HT-29 (cell line): ENCODE measurements around the gene CCDC60. TPM values are rescaled to one million over a fixed set of nuclear protein-coding genes. Genes with fewer than 3 reads are reported as not detected.

Experiments
- DNase-seq: peaks from one replicate; pipeline ENCODE4 v3.0.0-alpha.2; 2015; ENCODE audit warnings: low spot score
- total RNA-seq: library from RNA; depleted of rRNA; stranded (reverse); fragments of >200 nt; shearing (Covaris generic); gene quantifications from 2 replicates; pipeline ENCODE4 v1.2.3, GENCODE V29; 2014; rRNA removed

The CCDC60 gene
- total RNA-seq, 1 experiment from 2014 or later: not detected

GRCh38 chr12:119512772-119513497 is 178.4 kb downstream of the CCDC60 start:
- DNase-seq: peak; percentile 38

GRCh38 chr12:119528241-119528640 is 193.7 kb downstream of the CCDC60 start:
- DNase-seq: peak; percentile 38

- no peak for DNase-seq
These were observed 205.9 kb downstream of the CCDC60 start for GRCh38 chr12:119540476-119540875.

- peak; percentile 83 for DNase-seq
These were observed 210.5 kb downstream of the CCDC60 start for GRCh38 chr12:119544765-119545625.

- DNase-seq: peak; percentile 57
These were observed 211.8 kb downstream of the CCDC60 start for GRCh38 chr12:119546340-119546739.

GRCh38 chr12:119547001-119547400 is 212.5 kb downstream of the CCDC60 start:
- no peak for DNase-seq

- no peak for DNase-seq
These were observed 222.3 kb downstream of the CCDC60 start for GRCh38 chr12:119556854-119557253.

- DNase-seq: peak; percentile 35
These were observed 230.9 kb downstream of the CCDC60 start for GRCh38 chr12:119565404-119565803.

- DNase-seq: no peak
These were observed 236.2 kb downstream of the CCDC60 start for GRCh38 chr12:119570771-119571170.

GRCh38 chr12:119573086-119573485 is 238.6 kb downstream of the CCDC60 start:
- no peak for DNase-seq

- DNase-seq: no peak
These were observed 239.7 kb downstream of the CCDC60 start for GRCh38 chr12:119574255-119574654.

GRCh38 chr12:119576118-119576810 is 241.7 kb downstream of the CCDC60 start:
- DNase-seq: no peak

GRCh38 chr12:119576915-119577314 is 242.4 kb downstream of the CCDC60 start:
- no peak for DNase-seq

- peak; percentile 16 for DNase-seq
These were observed 243.6 kb downstream of the CCDC60 start for GRCh38 chr12:119578112-119578511.

GRCh38 chr12:119589097-119589496 is 254.6 kb downstream of the CCDC60 start:
- no peak for DNase-seq

- no peak for DNase-seq
These were observed 255.1 kb downstream of the CCDC60 start for GRCh38 chr12:119589634-119590033.

Other genes starting within 250 kb of the CCDC60 start
- 0.05 and 0.13 TPM in 2 replicates for gene HSPB8, start 155.8 kb upstream of the CCDC60 start, total RNA-seq